Measurements from ENCODE around the gene VGF.

DNA sequence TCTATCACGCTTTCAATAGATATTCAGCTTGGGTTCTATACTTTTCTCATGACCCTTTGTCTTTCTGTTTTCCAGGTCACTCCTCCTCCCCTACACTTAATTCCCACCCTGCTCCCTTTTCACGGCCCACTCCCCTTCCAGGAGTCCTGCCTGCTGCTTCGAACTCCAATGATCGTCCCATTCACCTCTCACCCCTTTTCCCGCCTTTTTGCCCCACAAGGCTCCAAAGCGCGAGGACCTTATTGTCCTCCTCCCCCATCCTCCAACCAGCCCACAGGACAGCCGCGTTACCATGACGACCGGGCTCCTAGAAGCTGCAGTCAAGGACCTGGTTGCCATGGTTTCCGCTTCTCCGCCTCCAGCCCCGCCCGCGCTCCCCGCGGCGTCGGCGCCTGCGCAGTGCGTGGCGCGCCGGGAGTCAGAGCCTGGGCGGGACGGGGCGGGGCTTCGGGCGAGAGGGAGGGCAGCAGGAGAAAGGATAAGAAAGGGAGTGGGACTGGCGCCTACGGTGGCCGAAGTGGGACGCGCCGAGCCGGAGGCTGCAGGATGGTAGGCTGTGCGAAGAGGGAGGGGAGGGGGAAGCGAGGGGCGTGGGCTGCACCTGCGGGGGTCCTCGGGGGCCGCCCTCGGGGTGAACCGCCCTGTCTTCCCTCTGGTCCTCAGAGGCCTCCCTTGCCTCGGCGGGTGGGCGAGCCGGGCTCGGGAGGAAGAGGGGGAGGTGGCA is 11.2 kb downstream of the VGF start, which contains the start of gene AP1S1:
- TF ChIP-seq, protein P1, sequence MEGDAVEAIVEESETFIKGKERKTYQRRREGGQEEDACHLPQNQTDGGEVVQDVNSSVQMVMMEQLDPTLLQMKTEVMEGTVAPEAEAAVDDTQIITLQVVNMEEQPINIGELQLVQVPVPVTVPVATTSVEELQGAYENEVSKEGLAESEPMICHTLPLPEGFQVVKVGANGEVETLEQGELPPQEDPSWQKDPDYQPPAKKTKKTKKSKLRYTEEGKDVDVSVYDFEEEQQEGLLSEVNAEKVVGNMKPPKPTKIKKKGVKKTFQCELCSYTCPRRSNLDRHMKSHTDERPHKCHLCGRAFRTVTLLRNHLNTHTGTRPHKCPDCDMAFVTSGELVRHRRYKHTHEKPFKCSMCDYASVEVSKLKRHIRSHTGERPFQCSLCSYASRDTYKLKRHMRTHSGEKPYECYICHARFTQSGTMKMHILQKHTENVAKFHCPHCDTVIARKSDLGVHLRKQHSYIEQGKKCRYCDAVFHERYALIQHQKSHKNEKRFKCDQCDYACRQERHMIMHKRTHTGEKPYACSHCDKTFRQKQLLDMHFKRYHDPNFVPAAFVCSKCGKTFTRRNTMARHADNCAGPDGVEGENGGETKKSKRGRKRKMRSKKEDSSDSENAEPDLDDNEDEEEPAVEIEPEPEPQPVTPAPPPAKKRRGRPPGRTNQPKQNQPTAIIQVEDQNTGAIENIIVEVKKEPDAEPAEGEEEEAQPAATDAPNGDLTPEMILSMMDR (conservative IDR thresholded peaks at IDR 0.05) = no peak
- no peak for TF ChIP-seq ZFX (IDR thresholded peaks at IDR 0.05)

Data from C4-2B (cell line).